CD14-positive monocyte (primary cell): ENCODE results near the gene MYO1A. TPM values are rescaled to one million over a fixed set of nuclear protein-coding genes. Genes with fewer than 3 reads are reported as not detected.

Experiments
- DNase-seq, 3 donors: peaks; one replicate each; pipeline ENCODE4 v3.0.0-alpha.2; 2011 to 2022
- H2AFZ ChIP-seq: 2 replicates; pipeline ENCODE4 v1.6.0; 2012; ENCODE audit warnings: mild to moderate bottlenecking, low read depth, low read length, inconsistent platforms; ENCODE audit not compliant: insufficient read depth, poor library complexity, severe bottlenecking
- H3K27ac ChIP-seq, 2 donors: 1 replicate in 1 of 2; 2 replicates in 1 of 2; pipeline ENCODE4 v1.5.1; 2012 to 2013; ENCODE audit warnings: low read length in 2 of 2, control low read depth in 1 of 2, inconsistent platforms in 1 of 2, low read depth in 1 of 2, mild to moderate bottlenecking in 1 of 2
- H3K27me3 ChIP-seq, 2 donors: one replicate each; pipeline versions ENCODE4 v1.6.0 to v1.6.1; 2011 to 2013; ENCODE audit warnings: low read length in 2 of 2; ENCODE audit not compliant: control insufficient read depth in 2 of 2, insufficient read depth in 2 of 2
- H3K36me3 ChIP-seq, 2 donors: replicated peaks in 1 of 2; 1 replicate in 1 of 2; 2 replicates in 1 of 2; pipeline versions ENCODE4 v1.5.1 to v1.6.1; 2012 to 2013; ENCODE audit warnings: low read length in 2 of 2, control low read depth in 1 of 2, inconsistent platforms in 1 of 2, mild to moderate bottlenecking in 1 of 2; ENCODE audit not compliant: insufficient read depth in 2 of 2, control insufficient read depth in 1 of 2
- H3K4me1 ChIP-seq, 2 donors: 1 replicate in 1 of 2; 2 replicates in 1 of 2; pipeline versions ENCODE4 v1.5.1 to v1.6.1; 2012 to 2013; ENCODE audit warnings: low read length in 2 of 2, control low read depth in 1 of 2, inconsistent platforms in 1 of 2, mild to moderate bottlenecking in 1 of 2, moderate library complexity in 1 of 2; ENCODE audit not compliant: insufficient read depth in 2 of 2, control insufficient read depth in 1 of 2
- H3K4me2 ChIP-seq: replicated peaks from 2 replicates; pipeline ENCODE3; 2012; ENCODE audit warnings: low read length, moderate library complexity, mild to moderate bottlenecking; ENCODE audit not compliant: poor library complexity, severe bottlenecking; ENCODE audit errors: extremely low read depth
- H3K4me3 ChIP-seq, 3 experiments: fragments of 200-600 bp in 1 of 3; sonication (generic) in 1 of 3; replicated peaks in 1 of 3; 1 replicate in 2 of 3; 2 replicates in 1 of 3; pipeline ENCODE4 v1.5.1; 2011 to 2013; ENCODE audit warnings: low read length in 3 of 3, mild to moderate bottlenecking in 3 of 3, control low read depth in 2 of 3, low read depth in 2 of 3, inconsistent platforms in 1 of 3, moderate library complexity in 1 of 3
- H3K79me2 ChIP-seq: 2 replicates; pipeline ENCODE4 v1.6.0; 2012; ENCODE audit warnings: mild to moderate bottlenecking, control low read depth, inconsistent platforms, low read length, moderate library complexity; ENCODE audit not compliant: insufficient read depth
- H3K9ac ChIP-seq: 2 replicates; pipeline ENCODE4 v1.6.0; 2017; ENCODE audit warnings: low read length, mild to moderate bottlenecking; ENCODE audit not compliant: insufficient read depth, poor library complexity, severe bottlenecking
- H3K9me3 ChIP-seq, 2 donors: replicated peaks in 1 of 2; 1 replicate in 1 of 2; 2 replicates in 1 of 2; pipeline versions ENCODE4 v1.5.1 to v1.6.1; 2012 to 2013; ENCODE audit warnings: low read length in 2 of 2, control low read depth in 1 of 2; ENCODE audit not compliant: control insufficient read depth in 1 of 2, insufficient read depth in 1 of 2
- H4K20me1 ChIP-seq: 2 replicates; pipeline ENCODE4 v1.6.0; 2012; ENCODE audit warnings: mild to moderate bottlenecking, low read length, control low read depth, moderate library complexity; ENCODE audit not compliant: insufficient read depth
- H3K27ac Mint-ChIP-seq, 7 donors: one replicate each; pipeline ENCODE4 v1.8.0; 2020; ENCODE audit warnings: mild to moderate bottlenecking in 7 of 7, mixed read lengths in 7 of 7, moderate library complexity in 6 of 7, inconsistent platforms in 2 of 7
- H3K27me3 Mint-ChIP-seq, 3 donors: one replicate each; pipeline ENCODE4 v1.8.0; 2021 to 2022; ENCODE audit warnings: low read depth in 3 of 3, mild to moderate bottlenecking in 3 of 3, mixed read lengths in 3 of 3, moderate library complexity in 3 of 3, inconsistent platforms in 1 of 3
- H3K36me3 Mint-ChIP-seq, 2 donors: one replicate each; pipeline ENCODE4 v1.8.0; 2020; ENCODE audit warnings: mixed read lengths in 2 of 2, inconsistent platforms in 1 of 2, mild to moderate bottlenecking in 1 of 2
- H3K4me1 Mint-ChIP-seq: one replicate; pipeline ENCODE4 v1.8.0; 2020; ENCODE audit warnings: mild to moderate bottlenecking, mixed read lengths
- H3K4me3 Mint-ChIP-seq, 2 donors: one replicate each; pipeline ENCODE4 v1.8.0; 2020; ENCODE audit warnings: mild to moderate bottlenecking in 2 of 2, mixed read lengths in 2 of 2, moderate library complexity in 1 of 2
- H3K9me3 Mint-ChIP-seq, 7 donors: one replicate each; pipeline ENCODE4 v1.8.0; 2020 to 2022; ENCODE audit warnings: mixed read lengths in 7 of 7, mild to moderate bottlenecking in 6 of 7, moderate library complexity in 6 of 7, inconsistent platforms in 2 of 7
- CTCF ChIP-seq: fragments of 200-600 bp; IDR thresholded peaks from one replicate; pipeline ENCODE4 v1.8.0; 2022; ENCODE audit warnings: antibody characterized with exemption, mild to moderate bottlenecking
- WGBS: methylation state at CpG from one replicate; pipeline ENCODE4 v1.1.5; 2013; ENCODE audit warnings: missing lambda C conversion rate; ENCODE audit not compliant: insufficient coverage; 5-methylcytosine and 5-hydroxymethylcytosine counted together
- intact Hi-C, 2 donors: fragments of 100-400 bp; cut with micrococcal nuclease; formaldehyde crosslinking; loops; one replicate each; pipeline versions ENCODE4 v1.15.0 to v1.15.1; 2023
- polyA plus RNA-seq, 3 donors: library from polyadenylated mRNA; depleted of rRNA in 1 of 3; unstranded in 2 of 3; stranded (reverse) in 1 of 3; fragments of 300-500 nt in 2 of 3; fragments of >200 nt in 1 of 3; fragmentation: Illumina TruSeq in 2 of 3; gene quantifications; 1 replicate in 2 of 3; 2 replicates in 1 of 3; pipeline ENCODE4 v1.2.3, GENCODE V29; 2012 to 2021

MYO1A gene
- polyA plus RNA-seq, 3 donors, result 0.22 to 1.7 (median 1.3) TPM

DNA sequence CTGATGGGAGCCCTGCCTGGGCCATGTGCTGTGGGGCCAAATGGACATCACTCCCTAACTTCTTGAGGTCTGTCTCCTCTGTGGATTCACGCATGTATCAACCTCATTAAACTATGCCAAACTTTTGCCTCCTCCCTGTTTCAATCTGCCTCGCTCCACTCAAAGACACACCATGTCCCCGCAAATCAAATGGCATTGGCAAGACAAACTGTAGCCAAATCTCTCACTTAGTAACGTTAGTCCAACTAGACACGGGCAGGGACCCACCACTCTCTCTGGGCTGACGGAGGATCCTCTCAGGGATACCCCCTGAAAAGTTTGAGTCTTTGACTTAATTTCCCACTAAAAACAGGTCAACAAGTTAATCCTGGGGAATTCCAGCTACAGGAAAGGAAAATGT lies 51.6 kb downstream of the MYO1A start:
- intact Hi-C loops, result no loop called here
- Mint-ChIP-seq H3K4me1 (peaks cover 4% of the 10 kb centered on the region), H3K36me3 (peaks cover 45 to 61% of the 10 kb centered on the region in 2 donors), H3K27ac (no peak overlapping the region), H3K27me3 (peaks cover 0 to 5% (median 3%) of the 10 kb centered on the region in 3 donors), H3K4me3 (no peak overlapping the region), H3K9me3 (no peaks in the 10 kb centered on the region)
- DNase-seq, result no peak
- no peak overlapping the region for H3K4me2 ChIP-seq
- no peaks in the 10 kb centered on the region for H3K27me3 ChIP-seq
- no peaks in the 10 kb centered on the region for H3K4me1 ChIP-seq
- no peaks in the 10 kb centered on the region for H3K9me3 ChIP-seq
- peaks cover 26 to 50% of the 10 kb centered on the region in 2 donors for H3K36me3 ChIP-seq
- no peak overlapping the region for H3K9ac ChIP-seq
- H4K20me1 ChIP-seq, result peaks cover 10% of the 10 kb centered on the region
- H3K79me2 ChIP-seq, result no peaks in the 10 kb centered on the region
- H3K27ac ChIP-seq, result no peak overlapping the region
- TF ChIP-seq CTCF, result no peak
- H3K4me3 ChIP-seq, result no peak overlapping the region
- 98% methylated on average over 5 of the region's 6 CpGs for WGBS
- H2AFZ ChIP-seq, result no peak overlapping the region

DNA sequence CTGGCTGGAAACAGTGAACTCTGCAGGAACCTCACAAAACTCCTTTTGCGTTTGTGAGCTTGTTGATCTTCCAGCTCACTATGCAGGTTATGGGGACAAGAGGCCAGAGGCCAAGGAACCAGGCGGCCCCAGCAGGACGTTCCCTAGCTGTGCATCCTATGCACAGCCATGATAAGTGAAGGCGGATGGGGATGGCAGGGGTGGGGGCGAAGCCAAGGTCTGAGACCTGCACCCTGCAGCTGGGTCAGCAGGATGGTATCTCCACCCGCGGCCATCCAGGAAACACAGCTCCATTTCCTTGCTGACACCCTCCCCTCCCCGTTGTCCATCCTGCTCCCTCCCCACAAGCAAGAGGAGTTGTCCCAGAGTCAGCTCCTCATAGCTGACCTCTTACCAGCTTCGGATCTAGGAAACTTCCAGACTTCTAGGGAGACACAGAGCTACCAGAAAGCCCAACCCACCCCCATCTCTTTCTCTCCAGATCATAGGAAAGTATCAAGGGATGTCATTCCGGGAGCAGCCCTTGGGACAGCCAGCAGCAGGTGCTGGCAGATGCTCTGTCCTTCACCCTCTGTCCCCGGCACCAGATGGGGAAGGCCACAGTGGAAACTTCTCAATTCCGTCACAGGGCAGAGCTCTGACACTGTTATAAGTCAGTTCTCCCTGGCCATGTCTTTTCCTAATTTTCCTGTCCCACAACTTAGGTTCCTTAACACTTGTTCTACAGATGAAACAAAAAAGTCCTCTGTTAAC lies 53.0 kb downstream of the MYO1A start:
- WGBS, result 96% methylated on average over 8 of the region's 12 CpGs

More for the DNA sequence above, 53.0 kb downstream of the MYO1A start:
- Mint-ChIP-seq H3K4me3 (no peak overlapping the region), H3K36me3 (peaks cover 32 to 48% of the 10 kb centered on the region in 2 donors), H3K4me1 (peaks cover 4% of the 10 kb centered on the region), H3K27me3 (peaks cover 0 to 5% (median 3%) of the 10 kb centered on the region in 3 donors), H3K27ac (no peak overlapping the region), H3K9me3 (no peaks in the 10 kb centered on the region)
- no peak for DNase-seq
- Histone ChIP-seq H3K27ac (no peak overlapping the region), H3K27me3 (no peaks in the 10 kb centered on the region), H3K4me1 (peaks cover 0 to 1% of the 10 kb centered on the region in 2 donors), H2AFZ (no peak overlapping the region), H3K4me2 (no peak overlapping the region), H3K9me3 (no peaks in the 10 kb centered on the region), H4K20me1 (peaks cover 10% of the 10 kb centered on the region), H3K36me3 (peaks cover 13 to 36% of the 10 kb centered on the region in 2 donors), H3K9ac (no peak overlapping the region), H3K79me2 (no peaks in the 10 kb centered on the region), H3K4me3 (no peak overlapping the region)
- no peak for TF ChIP-seq CTCF
- intact Hi-C loops, result no loop called here
